AG04450 (cell line): ENCODE results near the gene MEGF11. TPM values are rescaled to one million over a fixed set of nuclear protein-coding genes. Genes with fewer than 3 reads are reported as not detected.

Experiments
- CTCF ChIA-PET: fragments of 300-600, 350-600 bp; formaldehyde crosslinking; extraction: SDS; loops from one replicate; lab custom pipeline; 2022; ENCODE audit warnings: antibody characterized with exemption, inconsistent platforms; lab: Charles Lee
- POLR2A ChIA-PET: fragments of 350-600 bp; formaldehyde crosslinking; extraction: SDS; loops from one replicate; lab custom pipeline; 2021; ENCODE audit warnings: antibody characterized with exemption, inconsistent platforms; lab: Yijun Ruan, JAX
- DNase-seq: peaks from one replicate; pipeline ENCODE4 v3.0.0-alpha.2; 2011; ENCODE audit warnings: low read depth, low spot score
- H3K27ac ChIP-seq: one replicate; pipeline ENCODE4 v1.5.1; 2012; ENCODE audit warnings: low read depth, low read length, control low read depth
- H3K27me3 ChIP-seq: one replicate; pipeline ENCODE4 v1.6.0; 2012; ENCODE audit warnings: low read length; ENCODE audit not compliant: control insufficient read depth, insufficient read depth
- H3K4me3 ChIP-seq: 2 replicates; pipeline ENCODE4 v1.5.1; 2011; ENCODE audit warnings: mild to moderate bottlenecking, low read depth, low read length, control low read depth
- H3K9me3 ChIP-seq: 2 replicates; pipeline ENCODE4 v1.5.1; 2012; ENCODE audit warnings: low read length; ENCODE audit not compliant: control insufficient read depth, insufficient read depth
- CTCF ChIP-seq: IDR thresholded peaks from 2 replicates; pipeline ENCODE4 v1.5.1; 2011; ENCODE audit warnings: low read depth, low read length, control low read depth, inconsistent platforms
- polyA plus RNA-seq: library from polyadenylated mRNA; depleted of rRNA; stranded (reverse); fragments of >200 nt; gene quantifications from 2 replicates; pipeline ENCODE4 v1.2.3, GENCODE V29; 2011

MEGF11 gene
- polyA plus RNA-seq, 1 experiment = not detected

- DNase-seq = no peak
Observed at GRCh38 chr15:66261056-66261455, 7.5 kb upstream of the MEGF11 start.

GRCh38 chr15:66256692-66257091 is 3.1 kb upstream of the MEGF11 start:
- POLR2A ChIA-PET = no interaction called here
- no peak overlapping the region for H3K4me3 ChIP-seq
- no peak for DNase-seq
- TF ChIP-seq CTCF = no peak
- H3K27ac ChIP-seq = no peak overlapping the region
- peaks cover 53% of the 10 kb centered on the region for H3K27me3 ChIP-seq
- CTCF ChIA-PET = interaction anchor here (0.6 to 2.1 kb wide), 4 partner anchors 20 to 333 kb away, joined by 3 to 8 read pairs (median 3); no protein-coding TSS in a partner anchor
- H3K9me3 ChIP-seq = no peaks in the 10 kb centered on the region; the same call in 1 of the 2 replicates

More at GRCh38 chr15:66261056-66261455, 7.5 kb upstream of the MEGF11 start:
- Histone ChIP-seq H3K27me3 (peaks cover 36% of the 10 kb centered on the region), H3K4me3 (no peak overlapping the region), H3K27ac (no peak overlapping the region), H3K9me3 (no peaks in the 10 kb centered on the region)
- TF ChIP-seq CTCF = no peak
- CTCF ChIA-PET = no interaction called here
- POLR2A ChIA-PET = no interaction called here

- H3K4me3 ChIP-seq = no peak overlapping the region
- H3K9me3 ChIP-seq = no peaks in the 10 kb centered on the region; the same call in 1 of the 2 replicates
- DNase-seq = no peak
- TF ChIP-seq CTCF = no peak
- ChIA-PET CTCF (interaction anchor here (2.1 kb wide), 1 partner anchor 32 kb away, joined by 8 read pairs; no protein-coding TSS in a partner anchor), POLR2A (no interaction called here)
- H3K27me3 ChIP-seq = peaks cover 68% of the 10 kb centered on the region
- no peak overlapping the region for H3K27ac ChIP-seq
Observed at GRCh38 chr15:66254951-66255676, 1.6 kb upstream of the MEGF11 start.

- ChIA-PET POLR2A (no interaction called here), CTCF (no interaction called here)
- peaks cover 74% of the 10 kb centered on the region for H3K27me3 ChIP-seq
- H3K9me3 ChIP-seq = no peaks in the 10 kb centered on the region; the same call in 1 of the 2 replicates
- H3K4me3 ChIP-seq = peak overlapping the region; percentile 45
- H3K27ac ChIP-seq = no peak overlapping the region
- no peak for DNase-seq
- no peak for TF ChIP-seq CTCF
Observed at GRCh38 chr15:66254089-66254950, 770 bp upstream of the MEGF11 start.
